K562 (cell line): Measurements from ENCODE around the gene CMIP. TPM values are rescaled to one million over a fixed set of nuclear protein-coding genes. Genes with fewer than 3 reads are reported as not detected.

Experiments used
- ATAC-seq: fragments of 200-7000 bp; cut with Tn5 transposase; 3 replicates; pipeline ENCODE4 v1.9.1; 2020; ENCODE audit warnings: moderate library complexity
- BruUV-seq: library from RNA; stranded (reverse); fragments of 400-500 nt; replicated peaks from 2 replicates; lab custom pipeline; 2021; lab: Mats Ljungman, UMichigan
- CTCF ChIA-PET: fragments of 300-600 bp; formaldehyde crosslinking; extraction: SDS; loops from one replicate; lab custom pipeline; 2021; ENCODE audit warnings: low intra/inter-chr PET ratio; lab: Yijun Ruan, JAX
- POLR2A ChIA-PET: fragments of 300-600, 350-650 bp; sonication (Branson Sonifier 250); formaldehyde crosslinking; extraction: SDS; loops from one replicate; lab custom pipeline; 2021; ENCODE audit warnings: antibody characterized with exemption, inconsistent platforms; lab: Yijun Ruan, JAX
- DNase-seq, 4 experiments: peaks; one replicate each; pipeline versions ENCODE4 v3.0.0 to v3.0.0-alpha.2; 2011 to 2018; ENCODE audit warnings: low spot score in 3 of 4, mixed read lengths in 3 of 4; ENCODE audit errors: extremely low read depth in 1 of 4
- FAIRE-seq: peaks from 2 replicates; lab custom pipeline; 2011; peaks lifted over from hg19 to GRCh38; lab: Jason Lieb, UNC
- H2AFZ ChIP-seq: 2 replicates; pipeline ENCODE4 v1.6.0; 2011; ENCODE audit warnings: low read depth, low read length, control low read depth, inconsistent platforms
- H3K27ac ChIP-seq: fragments of 200-600 bp; 3 replicates; pipeline ENCODE4 v1.8.0; 2011; ENCODE audit warnings: low read depth, mild to moderate bottlenecking, control low read depth, inconsistent platforms, low read length, moderate library complexity, mixed read lengths; ENCODE audit errors: extremely low read depth
- H3K27me3 ChIP-seq, 2 experiments: fragments of 300-600 bp in 1 of 2; 2 replicates in 1 of 2; 3 replicates in 1 of 2; pipeline versions ENCODE4 v1.6.0 to v1.8.0; 2011; ENCODE audit warnings: inconsistent platforms in 2 of 2, low read length in 2 of 2, mild to moderate bottlenecking in 1 of 2, mixed read lengths in 1 of 2, moderate library complexity in 1 of 2; ENCODE audit not compliant: control insufficient read depth in 2 of 2, insufficient read depth in 2 of 2
- H3K36me3 ChIP-seq: fragments of 300-600 bp; 3 replicates; pipeline ENCODE4 v1.8.0; 2011; ENCODE audit warnings: mild to moderate bottlenecking, low read length, inconsistent platforms; ENCODE audit not compliant: control insufficient read depth, insufficient read depth
- H3K4me1 ChIP-seq, 2 experiments: fragments of 200-600 bp in 1 of 2; replicated peaks in 1 of 2; 2 replicates in 1 of 2; 3 replicates in 1 of 2; pipeline versions ENCODE4 v1.5.1 to v1.8.0; 2011; ENCODE audit warnings: inconsistent platforms in 2 of 2, low read length in 2 of 2, mild to moderate bottlenecking in 1 of 2, mixed read lengths in 1 of 2, moderate library complexity in 1 of 2; ENCODE audit not compliant: control insufficient read depth in 2 of 2, insufficient read depth in 2 of 2
- H3K4me2 ChIP-seq: 2 replicates; pipeline ENCODE4 v1.6.1; 2011; ENCODE audit warnings: low read length, control low read depth, inconsistent platforms, mixed read lengths; ENCODE audit not compliant: insufficient read depth
- H3K4me3 ChIP-seq: fragments of 200-600 bp; sonication (generic), shearing (Covaris generic); 2 replicates; pipeline ENCODE4 v1.5.1; 2016; ENCODE audit warnings: control low read depth, inconsistent platforms
- H3K79me2 ChIP-seq: fragments of 200-600 bp; 3 replicates; pipeline ENCODE4 v1.8.0; 2011; ENCODE audit warnings: low read length, inconsistent platforms; ENCODE audit not compliant: control insufficient read depth, insufficient read depth
- H3K9ac ChIP-seq, 2 experiments: 2 replicates each; pipeline versions ENCODE4 v1.6.0 to v1.6.1; 2011; ENCODE audit warnings: low read depth in 2 of 2, low read length in 2 of 2, control low read depth in 1 of 2, inconsistent platforms in 1 of 2, mild to moderate bottlenecking in 1 of 2, mixed read lengths in 1 of 2; ENCODE audit not compliant: insufficient read depth in 1 of 2
- H3K9me1 ChIP-seq: one replicate; pipeline ENCODE4 v1.6.0; 2011; ENCODE audit warnings: inconsistent platforms, mild to moderate bottlenecking, low read length, moderate library complexity; ENCODE audit not compliant: control insufficient read depth, insufficient read depth
- H3K9me3 ChIP-seq: replicated peaks from 2 replicates; pipeline ENCODE4 v1.5.1; 2011; ENCODE audit warnings: low read depth, low read length, inconsistent platforms; ENCODE audit not compliant: control insufficient read depth, insufficient read depth
- H4K20me1 ChIP-seq: replicated peaks from 2 replicates; pipeline ENCODE4 v1.6.1; 2011; ENCODE audit warnings: low read length, inconsistent platforms, mixed read lengths; ENCODE audit not compliant: control insufficient read depth, insufficient read depth
- ATF7 ChIP-seq: fragments of 450-650 bp; IDR thresholded peaks from 2 replicates; pipeline ENCODE4 v1.7.1; 2014; ENCODE audit warnings: mild to moderate bottlenecking, moderate library complexity
- IRF2 ChIP-seq: sonication (generic); formaldehyde crosslinking; IDR thresholded peaks from 2 replicates; pipeline ENCODE4 v1.8.1; 2022; ENCODE audit warnings: mild to moderate bottlenecking, missing genetic modification reagents
- KLF13 ChIP-seq: fragments of 450-650 bp; IDR thresholded peaks from 2 replicates; pipeline ENCODE4 v1.6.1; 2016; ENCODE audit warnings: missing genetic modification characterization, low read depth, mild to moderate bottlenecking, missing compliant biosample characterization, moderate library complexity, borderline replicate concordance
- PHF8 ChIP-seq: fragments of 200-600 bp; sonication (generic); IDR thresholded peaks from 2 replicates; pipeline ENCODE4 v1.6.1; 2012; ENCODE audit warnings: mixed run types, mild to moderate bottlenecking, inconsistent platforms, low read length, moderate library complexity, borderline replicate concordance
- PURB ChIP-seq: sonication (generic); formaldehyde crosslinking; IDR thresholded peaks from 2 replicates; pipeline ENCODE4 v1.9.0; 2021; ENCODE audit warnings: low read depth, mild to moderate bottlenecking, missing genetic modification reagents
- ZFP1 ChIP-seq: fragments of 450-650 bp; formaldehyde crosslinking; IDR thresholded peaks from 2 replicates; pipeline ENCODE4 v1.4.0; 2020; ENCODE audit warnings: mild to moderate bottlenecking, mixed read lengths
- WGBS: fragments of 100-300 bp; shearing (Covaris generic); methylation state at CpG from one replicate; pipeline ENCODE4 v1.1.6; 2016; ENCODE audit warnings: low coverage, mixed read lengths; ENCODE audit not compliant: insufficient coverage; ENCODE audit errors: missing lambda C conversion rate; 5-methylcytosine and 5-hydroxymethylcytosine counted together
- in situ Hi-C: fragments of 300-500 bp; cut with MboI; formaldehyde crosslinking; loops from 4 replicates; pipeline ENCODE4 v1.15.0; 2018; ENCODE audit warnings: inconsistent platforms, mixed read lengths
- intact Hi-C: fragments of 100-400 bp; cut with micrococcal nuclease; formaldehyde crosslinking; loops from 2 replicates; pipeline ENCODE4 v1.14.2; 2022
- polyA plus RNA-seq, 8 experiments: library from polyadenylated mRNA; depleted of rRNA in 4 of 8; stranded (reverse) in 5 of 8; unstranded in 3 of 8; fragments of >200 nt; fragmentation: Nextera tagmentation in 2 of 8; fragmentation: Illumina TruSeq in 1 of 8; extraction: Ambion mirVana in 2 of 8; extraction: Trizol in 1 of 8; gene quantifications; 2 replicates each; pipeline versions ENCODE4 v1.2.1 to v1.2.3, GENCODE V29; 2011 to 2014; ENCODE audit warnings: inconsistent platforms in 1 of 8, missing spikeins in 1 of 8
- total RNA-seq, 7 experiments: library from RNA; depleted of rRNA in 6 of 7; stranded (reverse); fragments of >200 nt in 6 of 7; fragmentation: Illumina TruSeq in 2 of 7; extraction: Trizol in 2 of 7; gene quantifications; 2 replicates each; pipeline versions ENCODE4 v1.2.1 to v1.2.3, GENCODE V29; 2011 to 2021; ENCODE audit warnings: low replicate concordance in 1 of 7
- TF ChIP-seq, protein P1 (sequence below): fragments of 250-450 bp; sonication (Bioruptor Pico); IDR thresholded peaks from 2 replicates; pipeline ENCODE4 v1.4.0; 2020; ENCODE audit warnings: borderline replicate concordance

Gene CMIP
- total and polyA plus RNA-seq, 9 of the 15 experiments (the other 6 are each of a cell fraction or from before 2014, with no cell fraction given), result 0.94 to 82.5 (median 10.3) TPM

- intact Hi-C loops (no loop called here), in situ Hi-C loops (no loop called here)
- H3K4me2 ChIP-seq, result no peak overlapping the region
- H2AFZ ChIP-seq, result no peak overlapping the region
- ATAC-seq (no peak), FAIRE-seq (no peak), DNase-seq (no peak)
- no TSS peak for BruUV-seq
- H3K9me3 ChIP-seq, result no peaks in the 10 kb centered on the region
- H3K79me2 ChIP-seq, result peaks cover 90% of the 10 kb centered on the region
- H3K27me3 ChIP-seq, result no peaks in the 10 kb centered on the region
- H3K36me3 ChIP-seq, result no peaks in the 10 kb centered on the region
- peaks cover 18% of the 10 kb centered on the region for H3K9me1 ChIP-seq
- peaks cover 16 to 21% of the 10 kb centered on the region in 2 experiments for H3K4me1 ChIP-seq
- no peak overlapping the region for H3K4me3 ChIP-seq
- no peak overlapping the region for H3K27ac ChIP-seq
- H4K20me1 ChIP-seq, result peaks cover 38% of the 10 kb centered on the region; the same call in 1 of the 2 replicates
- TF ChIP-seq KLF13 (tag) (no peak), ZFP1 (CRISPR knock-in tag) (no peak), IRF2 (CRISPR knock-in tag) (no peak), PURB (CRISPR knock-in tag) (no peak), PHF8 (no peak), ATF7 (no peak)
- TF ChIP-seq, protein P1, sequence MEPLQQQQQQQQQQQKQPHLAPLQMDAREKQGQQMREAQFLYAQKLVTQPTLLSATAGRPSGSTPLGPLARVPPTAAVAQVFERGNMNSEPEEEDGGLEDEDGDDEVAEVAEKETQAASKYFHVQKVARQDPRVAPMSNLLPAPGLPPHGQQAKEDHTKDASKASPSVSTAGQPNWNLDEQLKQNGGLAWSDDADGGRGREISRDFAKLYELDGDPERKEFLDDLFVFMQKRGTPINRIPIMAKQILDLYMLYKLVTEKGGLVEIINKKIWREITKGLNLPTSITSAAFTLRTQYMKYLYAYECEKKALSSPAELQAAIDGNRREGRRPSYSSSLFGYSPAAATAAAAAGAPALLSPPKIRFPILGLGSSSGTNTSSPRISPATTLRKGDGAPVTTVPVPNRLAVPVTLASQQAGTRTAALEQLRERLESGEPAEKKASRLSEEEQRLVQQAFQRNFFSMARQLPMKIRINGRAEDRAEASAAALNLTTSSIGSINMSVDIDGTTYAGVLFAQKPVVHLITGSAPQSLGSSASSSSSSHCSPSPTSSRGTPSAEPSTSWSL (CRISPR knock-in tag), result no peak
- WGBS, result 59% methylated on average over 3 of the region's 3 CpGs
- ChIA-PET POLR2A (interaction anchor here (1.2 kb wide), 1 partner anchor 97 kb away, joined by 5 read pairs; no protein-coding TSS in a partner anchor), CTCF (no interaction called here)
- no peak overlapping the region for H3K9ac ChIP-seq
Observed at GRCh38 chr16:81548551-81548875, 103.9 kb downstream of the CMIP start.
